ENCODE results near the gene PAQR5.

PAQR5 gene

DNA sequence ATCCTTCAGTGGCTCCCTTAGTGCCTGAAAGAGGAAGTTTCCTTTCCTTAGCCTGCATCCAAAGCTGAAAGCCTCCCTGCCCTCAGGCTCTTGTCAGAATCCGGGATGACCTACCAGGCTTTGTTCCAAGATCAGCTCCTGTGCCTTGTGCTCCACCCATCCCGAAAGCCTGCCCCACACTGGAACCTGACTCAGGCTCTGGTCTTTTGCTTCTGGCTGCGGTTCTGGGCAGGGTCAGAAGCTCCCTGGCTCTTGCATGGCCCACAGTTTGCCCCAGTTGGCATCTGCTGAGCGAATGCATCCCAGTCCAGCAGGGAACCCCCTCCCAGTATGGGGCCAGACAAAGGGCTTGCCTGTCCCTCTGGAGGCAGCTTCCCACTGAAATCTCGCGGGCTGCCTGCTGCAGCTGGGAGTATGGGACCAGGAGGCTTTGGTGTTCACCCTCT, 89.6 kb downstream of the PAQR5 start:
- no peak for DNase-seq

DNA sequence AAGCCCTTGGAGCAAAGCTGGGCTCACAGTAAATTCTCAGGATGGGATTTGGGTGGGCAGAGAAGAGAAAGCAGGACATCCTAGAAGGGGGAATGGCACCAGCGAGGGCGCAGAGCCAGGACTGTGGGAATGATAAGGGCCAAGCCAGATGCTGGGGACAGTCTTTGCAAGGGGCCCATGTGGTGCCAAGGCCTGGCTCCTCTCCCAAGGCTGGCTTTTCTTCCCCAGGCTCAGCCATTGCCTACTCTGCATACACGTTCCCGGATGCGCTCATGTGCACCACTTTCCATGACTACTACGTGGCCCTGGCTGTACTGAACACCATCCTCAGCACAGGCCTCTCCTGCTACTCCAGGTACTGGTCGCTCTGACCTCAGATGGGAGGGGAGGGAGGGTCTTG, 90.7 kb downstream of the PAQR5 start:
- Histone ChIP-seq H3K9me3 (ENCODE audit: insufficient read depth, low read length, severe bottlenecking) (no peaks in the 10 kb centered on the region), H3K27ac (ENCODE audit: low read length) (no peak overlapping the region), H3K79me2 (ENCODE audit: insufficient read depth, low read length) (no peaks in the 10 kb centered on the region), H3K9ac (ENCODE audit: low read depth, low read length) (no peak overlapping the region), H4K20me1 (ENCODE audit: insufficient read depth, low read length) (no peaks in the 10 kb centered on the region), H3K4me2 (ENCODE audit: insufficient read depth, low read length) (no peak overlapping the region), H3K4me3 (ENCODE audit: low read depth in 1 of 2, low read length in 2 of 2) (no peak overlapping the region), H3K27me3 (ENCODE audit: insufficient read depth, low read length, poor library complexity) (peaks cover 2% of the 10 kb centered on the region), H3K4me1 (ENCODE audit: insufficient read depth, low read length) (peaks cover 2% of the 10 kb centered on the region), H2AFZ (ENCODE audit: low read depth, low read length) (no peak overlapping the region), H3K36me3 (ENCODE audit: insufficient read depth, low read length) (no peaks in the 10 kb centered on the region)
- TF ChIP-seq, protein P1, sequence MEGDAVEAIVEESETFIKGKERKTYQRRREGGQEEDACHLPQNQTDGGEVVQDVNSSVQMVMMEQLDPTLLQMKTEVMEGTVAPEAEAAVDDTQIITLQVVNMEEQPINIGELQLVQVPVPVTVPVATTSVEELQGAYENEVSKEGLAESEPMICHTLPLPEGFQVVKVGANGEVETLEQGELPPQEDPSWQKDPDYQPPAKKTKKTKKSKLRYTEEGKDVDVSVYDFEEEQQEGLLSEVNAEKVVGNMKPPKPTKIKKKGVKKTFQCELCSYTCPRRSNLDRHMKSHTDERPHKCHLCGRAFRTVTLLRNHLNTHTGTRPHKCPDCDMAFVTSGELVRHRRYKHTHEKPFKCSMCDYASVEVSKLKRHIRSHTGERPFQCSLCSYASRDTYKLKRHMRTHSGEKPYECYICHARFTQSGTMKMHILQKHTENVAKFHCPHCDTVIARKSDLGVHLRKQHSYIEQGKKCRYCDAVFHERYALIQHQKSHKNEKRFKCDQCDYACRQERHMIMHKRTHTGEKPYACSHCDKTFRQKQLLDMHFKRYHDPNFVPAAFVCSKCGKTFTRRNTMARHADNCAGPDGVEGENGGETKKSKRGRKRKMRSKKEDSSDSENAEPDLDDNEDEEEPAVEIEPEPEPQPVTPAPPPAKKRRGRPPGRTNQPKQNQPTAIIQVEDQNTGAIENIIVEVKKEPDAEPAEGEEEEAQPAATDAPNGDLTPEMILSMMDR (IDR thresholded peaks at IDR 0.05; ENCODE audit: borderline replicate concordance, extremely low read depth, low read length, poor library complexity, severe bottlenecking) = no peak
- TF ChIP-seq EZH2 (IDR thresholded peaks at IDR 0.05; ENCODE audit: borderline replicate concordance, low read depth, low read length, severe bottlenecking) = no peak
- DNase-seq (no peak), ATAC-seq (ENCODE audit: insufficient read depth, low read depth) (no peak)

More for the DNA sequence above, 89.6 kb downstream of the PAQR5 start:
- H3K4me3 ChIP-seq (ENCODE audit: low read depth in 1 of 2, low read length in 2 of 2) = no peak overlapping the region
- H3K9ac ChIP-seq (ENCODE audit: low read depth, low read length) = no peak overlapping the region
- H3K27ac ChIP-seq (ENCODE audit: low read length) = no peak overlapping the region
- H2AFZ ChIP-seq (ENCODE audit: low read depth, low read length) = no peak overlapping the region
- H3K79me2 ChIP-seq (ENCODE audit: insufficient read depth, low read length) = no peaks in the 10 kb centered on the region
- no peaks in the 10 kb centered on the region for H3K27me3 ChIP-seq (ENCODE audit: insufficient read depth, low read length, poor library complexity)
- no peak for TF ChIP-seq EZH2 (IDR thresholded peaks at IDR 0.05; ENCODE audit: borderline replicate concordance, low read depth, low read length, severe bottlenecking)
- TF ChIP-seq, protein P1 (IDR thresholded peaks at IDR 0.05; ENCODE audit: borderline replicate concordance, extremely low read depth, low read length, poor library complexity, severe bottlenecking) = no peak
- no peak for ATAC-seq (ENCODE audit: insufficient read depth, low read depth)
- H3K4me2 ChIP-seq (ENCODE audit: insufficient read depth, low read length) = no peak overlapping the region
- H4K20me1 ChIP-seq (ENCODE audit: insufficient read depth, low read length) = no peaks in the 10 kb centered on the region
- no peaks in the 10 kb centered on the region for H3K4me1 ChIP-seq (ENCODE audit: insufficient read depth, low read length)
- no peaks in the 10 kb centered on the region for H3K9me3 ChIP-seq (ENCODE audit: insufficient read depth, low read length, severe bottlenecking)
- H3K36me3 ChIP-seq (ENCODE audit: insufficient read depth, low read length) = no peaks in the 10 kb centered on the region

DNA sequence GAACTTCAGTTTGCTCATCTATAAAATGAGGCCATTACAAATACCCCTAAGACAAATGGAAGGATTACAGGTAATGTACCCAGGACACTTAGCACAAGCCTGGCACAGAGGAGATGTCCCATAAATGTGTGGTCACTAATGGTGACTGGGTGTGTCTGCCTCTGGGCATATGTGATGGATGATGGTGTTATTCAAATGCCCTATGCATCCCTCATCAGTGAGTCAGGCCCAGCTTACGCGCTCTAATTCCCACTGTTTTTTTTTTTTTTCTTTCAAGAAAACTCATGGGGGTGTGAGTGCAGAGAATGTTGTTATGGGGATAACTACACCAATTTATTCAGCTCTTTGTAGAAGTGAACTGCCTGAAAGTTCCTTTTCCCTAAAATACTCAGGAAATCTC, 91.9 kb downstream of the PAQR5 start:
- Histone ChIP-seq H4K20me1 (ENCODE audit: insufficient read depth, low read length) (0 out of 2 replicates have a peak, but pooled peaks cover 2% of the 10 kb centered on the region), H3K4me1 (ENCODE audit: insufficient read depth, low read length) (peaks cover 6% of the 10 kb centered on the region), H2AFZ (ENCODE audit: low read depth, low read length) (no peak overlapping the region), H3K9ac (ENCODE audit: low read depth, low read length) (no peak overlapping the region), H3K79me2 (ENCODE audit: insufficient read depth, low read length) (no peaks in the 10 kb centered on the region), H3K9me3 (ENCODE audit: insufficient read depth, low read length, severe bottlenecking) (no peaks in the 10 kb centered on the region), H3K36me3 (ENCODE audit: insufficient read depth, low read length) (no peaks in the 10 kb centered on the region), H3K27ac (ENCODE audit: low read length) (no peak overlapping the region), H3K27me3 (ENCODE audit: insufficient read depth, low read length, poor library complexity) (peaks cover 3% of the 10 kb centered on the region), H3K4me3 (ENCODE audit: low read depth in 1 of 2, low read length in 2 of 2) (no peak overlapping the region), H3K4me2 (ENCODE audit: insufficient read depth, low read length) (no peak overlapping the region)
- ATAC-seq (ENCODE audit: insufficient read depth, low read depth) = no peak
- no peak for DNase-seq
- no peak for TF ChIP-seq EZH2 (IDR thresholded peaks at IDR 0.05; ENCODE audit: borderline replicate concordance, low read depth, low read length, severe bottlenecking)
- TF ChIP-seq, protein P1 (IDR thresholded peaks at IDR 0.05; ENCODE audit: borderline replicate concordance, extremely low read depth, low read length, poor library complexity, severe bottlenecking) = no peak

All from DND-41 (cell line).